ENCODE measurements around the gene FTSJ1. TPM values are rescaled to one million over a fixed set of nuclear protein-coding genes. Genes with fewer than 3 reads are reported as not detected.
"Not testable (repeated sequence)": the region's sequence is repeated elsewhere in the genome, so short reads cannot be mapped to it uniquely, and the experiment has no call there.

FTSJ1 gene
- total RNA-seq, 1 donor from 2014 or later: 35.4 TPM

DNA sequence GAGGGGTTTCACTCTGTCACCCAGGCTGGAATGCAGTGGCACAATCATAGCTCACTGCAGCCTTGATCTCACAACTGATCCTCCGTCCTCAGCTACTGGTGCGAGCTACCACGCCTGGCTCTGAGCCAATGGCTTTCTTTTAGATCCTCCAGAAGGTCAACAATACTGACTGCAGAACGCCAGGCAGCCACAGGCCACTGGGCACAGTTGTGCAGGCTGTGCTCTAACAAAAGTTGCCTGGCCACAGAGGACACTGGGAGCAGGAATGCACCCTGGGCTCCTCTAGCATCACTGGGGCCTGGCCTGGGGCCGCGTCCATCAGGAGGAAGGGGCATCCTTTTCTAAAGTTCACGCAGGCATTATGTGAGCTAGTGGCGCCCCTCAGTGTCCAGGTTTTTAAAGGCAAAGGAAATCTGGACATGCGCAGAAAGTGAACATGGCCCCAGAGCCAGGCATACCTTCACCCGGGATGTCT is 17.9 kb downstream of the FTSJ1 start:
- DNase-seq (ENCODE audit: low read depth in 2 of 2): peak in 1 of 2 donors; percentile 39

DNA sequence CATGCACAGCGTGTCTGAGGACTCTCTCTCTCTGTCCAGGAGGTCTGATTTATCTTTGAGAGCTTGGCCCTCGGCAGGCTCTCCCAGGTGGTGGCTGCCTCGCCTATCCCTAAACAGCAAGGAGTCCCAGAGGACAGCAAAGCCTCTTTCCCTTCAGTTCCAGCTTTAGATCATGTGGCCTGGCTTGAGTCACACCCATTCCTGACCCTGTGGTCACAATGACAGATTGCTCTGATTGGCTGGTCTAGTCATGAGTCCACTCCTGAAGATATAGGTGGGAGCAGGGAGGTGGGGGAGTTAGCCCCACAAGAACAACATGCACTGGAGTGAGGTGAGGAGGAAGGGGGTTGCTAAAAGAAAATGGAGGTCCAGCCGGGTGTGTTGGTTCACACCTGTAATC is 20.7 kb downstream of the FTSJ1 start:
- no peak for DNase-seq (ENCODE audit: low read depth in 2 of 2)

DNA sequence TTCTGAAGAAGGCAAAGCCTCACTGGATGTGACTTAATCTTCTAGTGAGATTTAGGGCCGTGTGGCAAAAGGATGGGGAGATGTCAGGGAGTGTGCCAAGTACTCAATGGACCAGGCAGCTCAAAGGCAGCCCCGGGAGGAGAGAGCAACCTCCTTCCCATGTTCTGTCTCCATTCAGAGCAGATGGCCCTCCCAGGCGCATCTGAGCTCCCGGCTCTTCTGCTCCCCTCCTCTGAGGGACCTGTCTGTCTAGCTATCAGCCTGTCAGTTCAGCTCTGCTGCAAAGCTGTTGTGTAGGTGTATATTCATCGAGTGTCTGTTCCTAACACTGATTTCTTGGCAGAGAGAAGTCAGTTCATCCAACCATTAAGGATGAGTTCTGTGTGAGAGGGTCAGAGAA is 21.9 kb downstream of the FTSJ1 start:
- no peak for DNase-seq (ENCODE audit: low read depth in 2 of 2)

DNA sequence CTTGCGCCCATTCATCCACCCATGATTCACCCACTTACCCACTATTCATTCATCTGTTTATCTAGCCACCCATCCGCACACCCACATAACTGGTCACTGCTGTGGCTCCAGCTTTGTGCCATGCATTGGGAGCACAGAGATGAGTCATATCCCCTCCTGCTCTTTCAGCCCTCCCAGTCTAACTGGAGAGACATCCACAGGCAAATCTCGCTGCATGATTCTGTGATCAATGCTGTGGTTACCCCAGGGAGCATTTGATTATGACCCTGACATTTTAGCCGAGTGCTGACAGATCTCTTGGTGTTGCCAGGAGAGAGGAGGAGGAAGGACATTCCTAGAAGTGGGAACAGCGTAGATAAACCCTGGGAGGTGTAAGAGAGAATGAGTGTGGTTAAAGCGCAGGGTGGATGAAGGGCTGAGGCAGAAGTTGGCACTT is 22.4 kb downstream of the FTSJ1 start:
- DNase-seq (ENCODE audit: low read depth in 2 of 2): peak in 1 of 2 donors; percentile 64

DNA sequence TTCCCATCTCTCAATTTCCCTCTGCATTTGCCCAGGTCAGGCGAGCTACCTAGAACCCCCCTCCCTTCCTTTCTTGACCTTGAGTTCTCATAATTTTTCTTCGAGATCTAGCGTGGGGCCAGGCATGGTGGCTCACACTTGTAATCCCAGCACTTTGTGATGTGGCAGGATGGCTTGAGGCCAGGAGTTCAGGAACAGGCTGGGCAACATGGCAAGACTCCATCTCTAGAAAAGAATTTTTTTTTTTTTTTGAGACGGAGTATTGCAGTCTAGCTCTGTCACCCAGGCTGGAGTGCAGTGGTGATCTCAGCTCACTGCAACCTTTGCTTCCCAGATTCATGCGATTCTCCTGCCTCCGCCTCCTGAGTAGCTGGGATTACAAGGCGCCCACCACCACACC is 28.3 kb downstream of the FTSJ1 start:
- no peak for DNase-seq (ENCODE audit: low read depth in 2 of 2)

DNA sequence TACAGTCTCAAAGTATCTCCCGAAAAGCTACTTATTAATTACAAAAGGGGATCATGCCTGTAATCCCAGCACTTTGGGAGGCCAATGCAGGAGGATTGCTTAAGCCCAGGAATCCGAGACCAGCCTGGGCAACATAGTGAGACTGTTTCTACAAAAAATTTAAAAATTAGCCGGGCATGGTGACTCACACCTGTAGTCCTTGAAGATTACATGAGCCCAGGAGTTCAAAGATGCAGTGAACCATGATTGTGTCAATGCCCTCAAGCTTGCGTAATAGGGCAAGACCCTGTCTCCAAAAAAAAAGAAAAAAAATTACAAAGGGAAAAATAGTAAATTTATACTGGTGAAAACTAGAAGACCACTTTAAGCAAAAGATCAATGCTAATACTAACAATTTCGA is 29.5 kb downstream of the FTSJ1 start:
- DNase-seq (ENCODE audit: low read depth in 2 of 2): no peak

DNA sequence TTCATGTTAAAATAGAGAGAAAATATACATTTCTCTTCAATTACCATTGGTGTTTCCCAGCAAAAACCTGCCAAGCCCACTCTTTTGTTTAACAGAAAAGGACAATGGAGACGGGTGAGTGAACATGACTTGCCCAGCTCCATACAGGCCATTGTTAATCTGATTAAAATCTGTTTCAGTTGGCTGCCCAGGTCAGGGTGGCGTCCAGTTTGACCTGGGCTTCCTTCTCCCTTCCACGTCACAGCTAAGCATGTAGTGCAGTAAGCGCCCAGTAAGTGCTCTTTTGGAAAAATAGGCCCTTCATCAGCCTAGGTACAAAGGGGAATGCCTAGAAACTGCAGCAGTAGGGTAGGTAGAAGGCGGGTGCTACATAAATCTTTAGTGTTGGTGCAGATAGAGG is 31.2 kb downstream of the FTSJ1 start:
- DNase-seq (ENCODE audit: low read depth in 2 of 2): no peak

DNA sequence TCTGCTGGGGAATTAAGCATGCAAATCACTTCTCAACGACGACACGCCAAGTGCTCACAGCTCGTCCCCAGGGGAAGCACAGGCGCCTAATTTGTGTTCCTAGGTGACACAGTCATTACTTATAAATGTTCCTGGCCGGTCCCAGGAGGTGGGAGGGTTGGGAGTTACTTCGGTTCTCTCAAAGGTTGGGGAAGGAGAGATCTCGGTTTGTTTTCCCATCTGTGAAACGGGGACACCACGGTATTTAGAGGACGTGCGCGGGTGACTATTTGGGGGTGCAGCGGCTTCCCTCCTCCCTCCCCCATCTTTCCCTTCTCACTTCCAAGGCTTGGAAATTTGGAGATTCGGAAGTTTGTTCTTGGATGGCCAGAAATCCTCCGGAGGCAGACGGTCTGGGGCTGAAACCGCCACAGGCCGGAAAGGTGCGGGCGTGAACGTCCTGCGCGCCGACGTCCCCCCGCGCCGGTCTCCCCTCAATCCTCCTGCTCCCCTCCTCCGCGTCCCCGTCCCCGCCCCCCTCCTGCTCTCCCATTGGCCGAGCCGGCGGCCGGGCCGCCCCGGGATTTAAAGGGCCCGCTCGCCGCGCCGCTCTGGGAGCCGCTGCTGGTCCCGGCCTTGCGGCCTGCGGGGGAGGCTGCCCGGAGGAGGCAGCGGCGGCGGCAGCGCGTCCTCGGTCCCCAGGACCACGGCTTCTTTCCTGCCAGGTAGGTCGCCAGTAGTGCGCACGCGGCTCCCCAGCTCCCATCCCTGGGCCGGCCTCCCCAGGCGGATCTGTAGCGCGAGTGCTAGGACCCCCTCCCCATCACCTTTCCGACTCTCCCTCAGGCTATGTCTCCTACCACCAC is 32.6 kb downstream of the FTSJ1 start, which contains the start of gene PORCN:
Gene PORCN, plus strand, starts transcription at position 593 of the 845 bp plus-strand sequence. CDS start 829 bp downstream, outside the sequence.
- peak in 1 of 2 donors; percentile 73 for DNase-seq (ENCODE audit: low read depth in 2 of 2)

DNA sequence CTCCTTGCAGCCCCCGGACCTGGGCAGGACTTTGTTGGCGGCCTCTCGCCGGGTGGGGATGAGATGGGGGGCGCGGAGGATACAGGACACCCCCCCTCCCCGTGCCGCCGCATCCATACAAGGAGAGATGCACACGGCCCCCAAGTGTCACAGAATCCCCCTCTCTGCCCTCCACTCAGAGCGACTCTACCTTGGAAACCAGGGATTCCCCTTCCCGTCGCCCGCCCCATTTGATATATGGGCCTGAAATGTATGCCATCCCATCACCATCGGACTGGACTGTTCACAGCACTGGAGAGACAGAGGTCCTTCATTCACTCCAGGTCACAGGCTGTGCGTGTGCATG is 33.2 kb downstream of the FTSJ1 start:
- DNase-seq (ENCODE audit: low read depth in 2 of 2): no peak

DNA sequence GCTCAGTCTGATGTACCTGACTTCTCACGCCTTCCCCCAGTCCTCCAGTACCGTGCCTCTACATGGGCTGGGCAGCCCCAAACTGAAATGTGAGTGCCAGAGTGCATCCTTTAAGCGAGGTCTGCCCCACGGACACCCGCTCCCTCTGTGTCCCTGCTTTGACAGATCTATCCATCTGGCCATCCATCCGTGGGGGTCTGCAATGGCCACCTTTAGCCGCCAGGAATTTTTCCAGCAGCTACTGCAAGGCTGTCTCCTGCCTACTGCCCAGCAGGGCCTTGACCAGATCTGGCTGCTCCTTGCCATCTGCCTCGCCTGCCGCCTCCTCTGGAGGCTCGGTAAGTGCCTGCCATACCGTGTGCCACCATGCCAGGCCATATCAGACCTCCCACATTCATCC is 33.6 kb downstream of the FTSJ1 start:
- no peak for DNase-seq (ENCODE audit: low read depth in 2 of 2)

DNA sequence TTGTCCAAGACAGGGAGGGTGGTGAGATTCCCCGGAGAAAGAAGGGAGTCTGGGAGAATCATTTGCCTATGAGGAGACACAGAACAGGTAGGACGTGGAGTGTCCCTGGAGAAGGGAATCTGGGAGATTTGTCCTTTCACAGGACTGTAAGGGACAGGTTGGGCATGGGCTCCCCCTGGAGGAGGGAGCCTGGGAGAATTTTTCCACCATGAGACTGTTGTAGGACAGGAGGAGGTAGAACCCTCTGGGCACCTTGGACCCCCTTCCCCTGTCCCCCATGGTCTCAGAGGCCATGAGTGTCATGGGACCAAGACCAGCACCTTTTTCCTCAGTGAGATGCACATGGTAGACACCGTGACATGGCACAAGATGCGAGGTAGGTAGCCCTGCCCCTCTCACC is 35.6 kb downstream of the FTSJ1 start:
- peak in 1 of 2 donors; percentile 33 for DNase-seq (ENCODE audit: low read depth in 2 of 2)

DNA sequence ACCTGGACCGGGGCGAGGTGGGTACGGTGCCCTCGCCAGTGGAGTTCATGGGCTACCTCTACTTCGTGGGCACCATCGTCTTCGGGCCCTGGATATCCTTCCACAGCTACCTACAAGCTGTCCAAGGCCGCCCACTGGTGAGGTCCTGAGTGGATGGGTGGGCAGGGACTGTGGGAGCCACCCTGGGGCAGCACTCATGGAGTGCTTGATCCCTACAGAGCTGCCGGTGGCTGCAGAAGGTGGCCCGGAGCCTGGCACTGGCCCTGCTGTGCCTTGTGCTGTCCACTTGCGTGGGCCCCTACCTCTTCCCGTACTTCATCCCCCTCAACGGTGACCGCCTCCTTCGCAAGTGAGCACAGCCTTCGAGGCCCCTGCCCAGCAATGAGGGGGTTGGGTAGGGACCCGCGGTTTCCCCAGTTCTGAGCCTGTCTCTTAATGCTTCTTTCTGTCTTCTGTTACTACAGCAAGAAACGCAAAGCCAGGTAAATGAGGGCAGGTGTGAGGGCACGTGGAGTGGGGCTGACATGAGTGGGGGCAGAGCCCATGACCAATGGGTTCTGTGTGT is 36.5 kb downstream of the FTSJ1 start:
- DNase-seq (ENCODE audit: low read depth in 2 of 2): no peak

DNA sequence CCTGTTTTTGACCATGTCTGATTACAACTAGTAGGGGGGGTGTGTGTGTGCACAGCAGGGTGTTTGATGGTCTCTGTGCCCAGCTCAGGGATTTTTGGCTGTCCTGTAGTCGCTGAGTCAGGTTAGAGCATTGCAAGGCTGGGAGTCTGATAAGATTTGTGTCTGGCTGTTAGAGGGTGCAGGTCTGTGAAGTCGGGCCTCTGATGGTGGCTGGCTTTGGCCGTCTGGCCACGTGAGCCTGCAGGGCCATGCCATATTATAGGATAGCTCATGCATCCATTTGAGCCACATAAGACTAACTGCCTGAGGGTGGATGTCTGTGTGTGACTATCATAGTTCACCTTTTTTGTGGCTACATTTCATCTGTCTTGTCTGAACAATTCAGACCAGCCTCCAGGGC is 37.7 kb downstream of the FTSJ1 start:
- DNase-seq (ENCODE audit: low read depth in 2 of 2): no peak

DNA sequence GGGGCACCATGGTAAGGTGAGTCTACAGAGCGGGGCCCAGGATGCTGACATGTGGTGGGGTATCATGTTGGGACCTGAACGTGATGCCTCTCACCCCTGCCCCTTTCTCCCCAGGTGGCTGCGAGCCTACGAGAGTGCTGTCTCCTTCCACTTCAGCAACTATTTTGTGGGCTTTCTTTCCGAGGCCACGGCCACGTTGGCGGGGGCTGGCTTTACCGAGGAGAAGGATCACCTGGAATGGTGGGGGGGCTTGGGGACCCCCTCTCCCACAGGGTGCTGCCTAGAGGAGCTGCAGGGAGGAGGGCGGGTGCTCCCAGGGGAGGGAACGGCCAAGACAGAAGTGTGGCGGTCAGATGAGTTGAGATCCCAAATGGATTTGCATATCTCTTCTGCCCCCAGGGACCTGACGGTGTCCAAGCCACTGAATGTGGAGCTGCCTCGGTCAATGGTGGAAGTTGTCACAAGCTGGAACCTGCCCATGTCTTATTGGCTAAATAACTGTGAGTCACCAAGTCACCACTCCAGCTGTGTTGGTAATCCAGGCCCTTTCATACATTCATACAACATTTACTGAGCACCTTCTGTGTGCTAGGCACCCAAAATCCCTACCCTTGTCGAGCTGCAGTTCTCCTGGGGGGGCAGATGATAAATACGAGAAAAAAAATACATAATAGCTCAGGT is 38.3 kb downstream of the FTSJ1 start:
- DNase-seq (ENCODE audit: low read depth in 2 of 2): no peak

DNA sequence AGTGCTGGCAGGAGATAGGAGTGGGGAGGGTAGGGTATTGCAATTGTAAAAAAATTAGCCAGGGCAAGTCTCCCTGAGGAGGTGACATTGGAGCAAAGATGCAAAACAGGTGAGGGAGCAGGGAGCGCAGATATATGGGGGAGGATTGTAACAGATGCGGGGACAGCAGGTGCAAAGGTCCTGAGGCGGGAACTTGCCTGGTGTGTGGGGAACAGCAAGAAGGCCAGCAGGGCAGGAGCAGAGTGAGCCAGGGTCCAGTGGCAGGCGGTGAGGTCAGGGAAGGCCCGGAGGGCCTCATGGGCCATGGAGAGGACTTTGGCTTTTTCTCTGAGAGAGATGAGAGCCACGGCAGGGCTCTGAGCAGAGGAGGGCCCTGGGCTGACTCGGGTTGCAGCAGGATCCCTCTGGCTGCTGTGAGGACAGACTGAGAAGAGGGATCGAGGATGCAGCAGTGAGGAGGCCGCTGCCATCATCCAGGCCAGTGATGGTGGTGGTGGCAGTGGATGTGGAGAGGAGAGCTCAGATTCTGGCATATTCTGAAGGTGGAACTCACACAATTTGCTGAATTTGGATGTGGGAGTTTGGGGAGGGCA is 39.0 kb downstream of the FTSJ1 start:
- DNase-seq (ENCODE audit: low read depth in 2 of 2): no peak

DNA sequence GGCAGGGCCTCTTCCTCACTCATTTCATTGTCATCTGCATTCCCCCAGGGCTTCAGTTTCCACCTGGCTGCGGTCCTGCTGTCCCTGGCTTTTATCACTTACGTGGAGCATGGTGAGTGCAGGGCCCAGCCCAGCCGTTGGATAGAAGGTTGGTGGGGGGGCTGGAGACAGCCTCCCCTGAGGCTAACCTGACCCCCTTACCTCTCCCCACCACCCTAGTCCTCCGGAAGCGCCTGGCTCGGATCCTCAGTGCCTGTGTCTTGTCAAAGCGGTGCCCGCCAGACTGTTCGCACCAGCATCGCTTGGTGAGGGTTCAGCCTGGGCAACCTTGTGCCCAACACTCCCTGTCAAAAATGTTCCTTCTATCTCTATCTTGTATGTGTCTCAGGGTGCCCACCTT is 39.8 kb downstream of the FTSJ1 start:
- DNase-seq (ENCODE audit: low read depth in 2 of 2): no peak

DNA sequence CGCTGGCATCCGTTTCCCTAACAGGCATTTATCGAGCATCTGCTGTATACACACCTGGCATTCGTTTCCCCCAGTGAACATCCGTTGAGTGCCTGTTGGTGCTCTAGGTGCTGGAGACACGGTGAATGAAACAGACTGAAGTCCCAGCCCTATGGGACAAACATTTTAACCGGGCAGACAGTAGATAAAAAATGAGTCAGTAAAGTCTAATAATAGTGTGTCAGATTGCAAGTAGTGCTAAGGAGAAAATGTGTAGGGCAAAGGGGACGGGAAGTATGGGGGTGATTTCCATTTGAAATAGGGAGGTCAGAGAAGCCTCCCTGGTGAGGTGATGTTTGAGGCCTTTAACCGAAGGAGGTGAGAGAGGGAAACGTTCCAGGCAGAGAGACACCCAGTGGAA is 40.3 kb downstream of the FTSJ1 start:
- DNase-seq (ENCODE audit: low read depth in 2 of 2): no peak

DNA sequence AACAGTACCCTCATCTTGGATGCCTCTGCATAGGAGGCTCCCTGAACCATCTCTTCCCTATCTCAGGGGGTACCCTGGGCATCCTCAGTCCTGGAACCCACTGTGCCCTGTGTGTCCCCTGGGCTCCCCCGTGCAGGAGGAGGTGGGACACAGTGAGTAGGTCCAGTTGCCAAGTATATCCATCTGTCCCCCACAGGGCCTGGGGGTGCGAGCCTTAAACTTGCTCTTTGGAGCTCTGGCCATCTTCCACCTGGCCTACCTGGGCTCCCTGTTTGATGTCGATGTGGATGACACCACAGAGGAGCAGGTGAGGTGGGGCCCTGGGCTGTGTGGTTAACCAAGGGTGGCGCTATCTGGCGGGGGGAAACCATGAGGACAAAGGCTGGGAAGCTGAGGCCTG is 41.0 kb downstream of the FTSJ1 start:
- DNase-seq (ENCODE audit: low read depth in 2 of 2): no peak

DNA sequence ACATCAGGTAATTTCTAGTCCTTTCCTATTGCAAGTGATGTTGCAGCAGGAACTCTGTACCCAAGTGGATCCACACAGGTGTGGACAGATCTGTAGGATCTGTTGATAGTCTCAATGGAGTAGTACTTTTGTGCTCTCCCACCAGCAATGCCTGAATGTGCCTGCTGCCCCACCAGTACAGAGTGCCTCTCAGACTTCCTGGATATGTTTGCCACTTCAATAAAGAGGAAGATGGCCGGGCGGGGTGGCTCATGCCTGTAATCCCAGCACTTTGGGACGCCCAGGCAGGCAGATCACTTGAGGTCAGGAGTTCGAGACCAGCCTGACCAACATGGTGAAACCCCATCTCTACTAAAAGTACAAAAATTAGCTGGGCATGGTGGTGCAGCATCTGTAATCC is 43.5 kb downstream of the FTSJ1 start:
- DNase-seq (ENCODE audit: low read depth in 2 of 2): not testable (repeated sequence)

DNA sequence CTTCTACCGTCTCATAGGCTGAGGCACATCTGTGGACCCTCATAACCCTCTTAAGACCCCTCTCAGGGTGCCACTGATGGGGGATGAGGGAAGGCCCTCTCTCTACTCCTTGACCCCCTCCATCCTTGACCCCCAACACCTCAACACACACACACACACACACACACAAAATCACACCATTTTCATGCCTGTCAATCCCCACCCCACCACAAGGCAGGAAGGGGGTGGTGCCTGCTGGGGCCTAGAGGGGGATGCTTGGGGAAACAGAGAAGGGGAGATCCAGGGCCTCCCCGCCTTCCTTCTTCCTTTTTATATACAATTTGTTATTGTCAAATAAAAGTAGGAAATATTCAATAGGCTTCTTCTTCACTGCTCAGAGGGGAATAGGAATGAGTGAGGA is 44.5 kb downstream of the FTSJ1 start:
- no peak for DNase-seq (ENCODE audit: low read depth in 2 of 2)

DNA sequence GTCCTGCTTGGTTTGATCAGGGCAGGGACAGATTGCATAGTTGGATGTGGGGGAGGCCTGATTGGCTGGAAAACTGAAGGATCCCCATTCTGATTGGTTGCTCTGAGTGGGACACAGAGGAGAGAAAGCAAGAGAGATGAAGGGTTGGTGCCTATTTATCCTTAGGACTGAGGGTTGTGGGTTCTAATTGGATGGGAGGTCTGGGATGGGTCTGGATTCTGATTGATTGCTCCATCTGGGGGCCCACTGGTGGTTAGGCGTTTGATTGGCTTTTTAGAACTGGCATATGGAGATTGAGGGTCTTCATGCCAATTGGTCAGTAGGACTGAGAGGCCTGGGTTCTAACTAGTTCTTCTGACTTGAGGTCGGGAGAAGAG is 45.0 kb downstream of the FTSJ1 start:
- no peak for DNase-seq (ENCODE audit: low read depth in 2 of 2)

Data from dermis microvascular lymphatic vessel endothelial cell (primary cell).